CD4-positive, alpha-beta T cell treated with Interleukin-2 at 100 ng/mL for 4 hours (primary cell): Measurements from ENCODE around the gene KIF26B.

Experiments used
- DNase-seq: peaks from one replicate; pipeline ENCODE4 v3.0.0-alpha.2; 2020; ENCODE audit warnings: low spot score

KIF26B gene

DNA sequence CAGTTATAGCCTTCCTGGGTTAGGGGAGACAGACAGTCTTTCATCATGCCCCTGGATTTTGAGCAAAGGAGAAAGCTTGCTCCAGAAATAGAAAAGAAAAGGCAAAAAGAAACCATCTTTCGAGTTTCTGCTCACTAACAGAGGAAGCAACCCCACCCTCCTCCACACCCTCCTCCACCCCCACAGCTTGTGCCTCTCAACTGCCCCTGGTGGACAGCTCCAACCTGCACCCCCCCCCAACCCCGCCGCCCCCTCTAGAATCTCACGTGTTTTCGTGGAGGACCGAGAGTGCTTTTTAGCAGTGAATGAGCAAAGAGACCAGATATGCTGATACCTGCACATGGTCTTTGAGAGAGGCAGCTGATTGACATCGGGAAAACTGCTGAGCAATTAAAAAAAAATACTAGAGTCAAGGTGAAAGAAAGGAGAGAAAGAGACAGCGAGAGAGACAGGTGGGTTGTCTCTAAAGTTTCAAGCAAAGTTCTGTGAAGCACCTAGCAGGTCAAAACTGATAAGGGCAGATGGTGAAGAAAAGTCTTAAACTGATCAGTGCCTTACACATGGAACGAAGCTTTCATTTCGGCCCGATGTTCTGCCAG is 358.3 kb downstream of the KIF26B start:
- no peak for DNase-seq

DNA sequence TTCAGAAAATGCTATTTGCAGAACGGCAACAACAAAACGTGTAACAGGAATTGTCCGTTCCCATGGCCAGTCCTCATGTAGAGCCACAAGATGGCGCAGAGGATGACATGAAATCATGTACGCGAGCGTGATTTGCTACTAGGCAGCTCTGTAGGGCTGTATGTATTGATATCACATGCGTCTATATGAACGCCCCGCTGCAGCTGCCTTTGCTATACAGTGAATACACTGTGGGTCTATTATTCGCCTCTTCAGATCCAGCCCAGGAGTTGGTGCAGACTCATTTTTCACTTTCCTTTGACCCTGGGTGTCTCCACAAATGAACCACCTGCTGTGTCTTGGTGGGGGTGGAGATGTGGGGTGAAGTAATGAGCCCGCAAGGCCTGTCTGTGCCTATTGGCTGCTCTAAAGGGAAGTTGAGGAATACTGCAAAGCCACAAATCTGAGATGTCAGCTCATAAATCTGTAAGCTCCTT is 361.5 kb downstream of the KIF26B start:
- no peak for DNase-seq

DNA sequence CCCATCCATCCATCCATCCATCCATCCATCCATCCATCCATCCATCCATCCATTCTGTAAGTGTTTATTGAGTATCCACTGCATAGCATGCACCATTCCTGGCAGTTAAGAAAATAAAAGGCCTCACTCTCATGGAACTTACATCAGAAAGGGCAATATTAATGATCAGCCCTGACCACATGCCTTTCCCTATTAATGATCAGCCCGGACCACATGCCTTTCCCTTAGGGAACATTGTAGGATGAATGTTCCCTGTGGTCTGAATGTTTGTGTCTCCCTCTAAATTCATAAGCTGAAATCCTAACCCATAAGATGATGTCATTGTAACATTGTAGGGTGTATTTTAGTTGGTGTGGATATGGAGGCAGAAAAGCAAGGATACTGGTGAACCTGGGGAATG is 365.8 kb downstream of the KIF26B start:
- DNase-seq: no peak

DNA sequence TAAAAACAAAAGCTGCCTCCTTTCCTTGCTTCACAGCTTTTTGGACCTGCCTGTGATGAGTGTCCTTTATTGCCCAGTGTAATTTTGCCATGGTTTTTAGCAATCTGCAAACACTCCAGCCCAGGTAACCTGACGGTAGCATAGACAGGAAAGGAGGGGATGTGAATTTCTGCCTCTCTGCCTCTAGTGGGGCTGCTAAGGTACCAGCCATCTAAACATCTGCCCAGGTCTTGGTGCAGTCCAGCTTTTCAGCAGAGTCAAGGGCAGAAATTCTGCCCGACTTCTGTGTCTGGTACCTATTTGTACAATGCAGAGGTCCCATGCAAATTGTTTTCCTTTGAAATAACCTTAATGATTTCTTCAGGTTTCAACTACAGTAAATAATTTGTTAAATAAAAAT is 371.4 kb downstream of the KIF26B start:
- no peak for DNase-seq

DNA sequence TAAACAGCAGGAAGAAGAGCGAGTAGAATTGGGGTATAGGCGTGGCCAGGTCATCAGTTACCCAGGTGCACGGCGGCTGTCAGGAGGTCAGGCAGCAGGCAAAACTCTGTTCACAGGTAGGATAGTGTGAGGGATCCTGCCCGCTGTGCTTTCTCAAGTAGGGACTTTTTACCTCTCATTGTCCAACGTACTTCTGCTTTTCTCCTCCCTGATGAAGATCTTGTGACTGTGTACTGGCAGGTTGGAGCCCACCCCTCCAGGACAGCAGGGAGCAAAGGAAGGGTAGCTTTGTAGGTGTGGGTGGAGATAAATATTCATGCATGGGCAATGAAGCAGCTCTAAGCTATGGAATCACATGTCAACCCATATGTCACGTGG is 373.5 kb downstream of the KIF26B start:
- DNase-seq: no peak

DNA sequence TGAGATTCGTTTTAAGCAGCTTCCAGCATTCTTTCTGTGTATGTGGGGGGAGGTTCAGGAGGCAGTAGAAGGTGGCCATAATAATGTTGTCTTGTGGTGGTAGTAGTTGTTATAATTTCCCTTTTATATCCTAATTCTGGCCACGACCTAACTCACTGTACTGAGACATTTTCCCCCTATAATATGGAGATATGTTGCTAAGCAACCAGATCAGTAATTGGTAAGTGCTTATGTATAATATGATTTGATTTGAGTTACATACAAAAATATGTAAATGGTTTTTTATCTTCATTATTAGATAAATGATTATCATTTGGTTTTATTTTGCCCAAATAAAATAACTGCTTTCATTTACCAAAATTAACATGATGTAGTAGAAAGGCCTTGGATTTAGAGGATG is 376.2 kb downstream of the KIF26B start:
- no peak for DNase-seq

DNA sequence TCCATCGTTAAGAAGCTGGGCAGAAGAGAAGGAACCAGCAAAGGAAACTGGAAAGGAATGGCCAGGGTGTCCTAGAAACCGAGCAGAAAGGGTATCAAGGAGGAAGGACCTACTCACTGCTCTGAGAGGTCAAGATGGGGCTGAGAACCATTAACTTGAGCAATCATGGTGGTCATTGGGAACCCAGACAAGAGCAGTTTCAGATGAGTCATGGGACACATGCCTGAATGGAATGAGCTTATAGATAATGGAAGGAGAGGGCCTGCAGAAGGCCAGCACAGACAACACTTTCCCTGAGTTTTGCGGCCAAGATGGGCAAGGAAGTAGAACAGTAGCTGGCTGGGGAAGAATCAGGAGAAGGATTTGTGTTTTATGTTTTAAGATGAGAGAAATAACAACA is 383.2 kb downstream of the KIF26B start:
- DNase-seq: no peak

DNA sequence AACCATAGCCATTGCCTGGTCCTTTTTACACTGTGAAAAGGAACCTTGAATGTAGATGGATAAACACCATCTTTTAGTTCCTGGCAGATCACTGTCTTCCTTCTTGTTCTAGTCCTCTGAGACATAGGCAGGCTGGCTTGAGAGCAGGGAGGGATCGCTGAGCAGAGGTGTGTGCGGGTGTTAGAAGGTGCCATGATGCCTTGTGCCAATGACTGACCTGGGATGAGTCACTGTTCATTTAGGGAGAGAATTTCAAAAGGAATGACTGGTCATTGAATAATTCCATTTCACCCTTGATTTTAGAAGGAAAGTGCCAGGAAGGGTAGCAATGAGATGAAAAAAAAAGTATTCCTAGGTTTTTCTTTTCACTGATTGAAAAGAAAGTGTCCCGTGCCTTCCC is 383.9 kb downstream of the KIF26B start:
- DNase-seq: no peak

DNA sequence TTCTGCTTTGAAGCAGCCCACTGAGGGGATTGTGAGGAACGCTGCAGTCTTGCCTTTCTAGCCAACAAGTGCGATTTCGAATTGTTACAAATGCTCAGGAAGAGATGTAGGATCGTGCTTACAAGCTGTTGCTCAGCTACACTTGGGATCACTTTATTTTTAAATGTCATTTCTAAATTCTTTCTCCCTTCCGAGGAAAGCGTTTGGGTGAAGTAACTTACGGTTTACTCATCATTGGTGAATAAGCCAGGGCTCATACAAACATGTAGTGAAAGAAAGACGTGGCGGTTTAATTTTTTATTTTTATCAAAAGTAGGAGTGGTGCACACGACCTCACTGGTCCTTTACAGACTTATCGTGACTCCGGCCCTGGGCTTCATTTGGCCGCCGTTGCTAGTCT is 386.6 kb downstream of the KIF26B start:
- no peak for DNase-seq

DNA sequence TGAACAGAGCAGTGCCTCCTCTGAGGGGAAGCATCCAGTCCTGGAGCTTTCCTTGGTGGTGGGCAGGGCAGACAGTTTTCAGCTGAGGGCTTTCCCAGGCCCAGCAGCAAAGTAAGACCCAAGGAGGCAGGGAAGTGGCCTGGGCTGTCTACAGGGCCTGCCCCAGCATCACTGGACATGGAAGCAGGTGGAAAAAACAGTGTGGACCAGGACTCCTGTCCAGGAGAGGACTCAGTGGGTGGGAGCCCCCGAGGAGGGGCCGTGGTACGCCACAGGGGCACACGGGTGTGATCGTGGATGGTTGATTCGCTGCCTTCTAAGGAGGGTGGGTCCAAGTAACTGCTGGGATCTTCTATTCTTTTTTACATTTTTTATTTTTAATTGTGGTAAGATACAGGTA is 387.6 kb downstream of the KIF26B start:
- DNase-seq: no peak

DNA sequence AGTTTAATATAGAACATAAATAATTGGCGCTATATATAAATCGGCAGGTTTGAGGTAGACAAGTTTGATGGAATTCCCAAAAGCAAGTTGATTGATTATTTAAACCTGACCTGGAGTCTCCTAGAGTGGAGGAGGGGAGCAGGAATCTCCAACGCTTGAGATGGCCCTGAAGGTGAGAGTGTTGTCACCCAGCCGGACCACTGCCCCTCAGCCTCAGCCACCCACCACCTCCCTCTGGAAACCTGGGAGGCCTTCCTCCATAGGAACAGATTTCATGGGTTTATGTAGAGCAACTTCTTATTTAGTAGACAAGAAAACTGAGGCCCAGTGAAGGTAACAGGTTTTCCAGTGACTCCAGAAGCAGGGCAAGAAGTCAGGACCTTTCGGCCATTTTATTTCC is 389.5 kb downstream of the KIF26B start:
- no peak for DNase-seq

DNA sequence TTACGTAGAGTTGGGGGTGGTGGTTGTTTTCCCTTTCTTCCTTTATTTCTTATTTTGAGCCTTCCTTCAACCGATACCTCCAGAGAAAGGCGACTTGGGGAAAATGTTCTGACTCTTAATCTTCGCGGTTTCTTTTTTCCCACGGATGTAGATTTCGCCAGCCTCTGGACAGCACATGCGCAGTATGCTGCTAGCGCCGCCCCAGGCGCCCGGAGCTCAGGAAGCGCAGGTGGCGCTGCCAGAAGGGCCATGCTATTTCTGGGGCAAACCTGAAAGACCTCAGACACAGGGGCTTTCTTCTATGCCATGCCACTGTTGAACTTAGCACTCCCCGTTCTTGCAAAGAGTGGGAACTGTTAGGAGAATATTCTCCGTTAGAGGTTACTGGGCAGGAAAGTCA is 392.1 kb downstream of the KIF26B start:
- DNase-seq: no peak

DNA sequence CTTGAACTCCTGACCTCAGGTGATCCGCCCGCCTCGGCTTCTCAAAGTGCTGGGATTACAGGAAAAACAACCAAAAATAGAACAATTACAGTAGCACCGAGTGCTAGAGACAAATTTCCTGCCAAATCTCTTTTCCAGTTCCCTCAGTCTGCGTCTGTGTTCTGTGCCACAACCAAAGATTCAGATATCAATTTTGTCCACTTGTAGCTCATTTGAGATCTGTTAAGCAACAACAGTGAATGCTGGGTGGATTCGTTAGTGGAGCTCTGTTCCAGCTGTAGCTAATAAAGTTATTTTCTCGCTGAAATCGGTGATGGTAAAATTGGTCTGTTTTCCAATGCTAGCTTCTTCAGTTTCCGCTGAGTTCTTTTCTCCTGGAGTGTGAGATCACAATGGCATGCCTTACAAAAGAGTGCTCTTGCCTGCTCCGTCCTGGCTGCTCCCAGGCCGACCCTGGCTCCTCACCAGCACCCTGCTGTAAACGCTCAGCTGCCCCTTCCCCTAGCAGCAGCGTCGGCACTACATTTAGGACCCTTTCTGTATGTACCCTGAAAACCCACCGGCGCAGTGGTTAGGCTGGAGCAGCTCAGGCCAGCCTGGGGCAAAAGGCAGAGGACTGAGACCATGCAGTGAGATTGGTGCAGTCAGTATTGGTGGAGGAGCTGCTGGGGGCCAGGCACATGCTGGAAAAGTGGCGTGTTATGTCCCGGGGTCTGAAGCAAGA is 395.4 kb downstream of the KIF26B start:
- no peak for DNase-seq

DNA sequence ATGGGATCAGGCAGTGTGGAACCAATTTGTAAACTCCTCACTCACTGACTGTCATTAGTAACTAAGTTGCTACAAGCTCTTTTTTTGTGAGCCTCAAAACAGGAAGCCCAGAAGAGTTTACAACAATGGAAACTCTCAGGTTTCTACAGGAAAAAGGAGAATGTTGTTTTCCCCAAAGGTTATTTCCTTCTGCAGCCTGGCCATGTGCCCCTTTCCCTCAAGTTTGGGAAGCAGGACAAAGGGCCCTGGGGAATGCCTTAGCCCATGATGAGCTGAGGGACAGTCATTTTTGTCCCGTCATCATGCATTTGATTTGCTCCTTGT is 395.9 kb downstream of the KIF26B start:
- no peak for DNase-seq

DNA sequence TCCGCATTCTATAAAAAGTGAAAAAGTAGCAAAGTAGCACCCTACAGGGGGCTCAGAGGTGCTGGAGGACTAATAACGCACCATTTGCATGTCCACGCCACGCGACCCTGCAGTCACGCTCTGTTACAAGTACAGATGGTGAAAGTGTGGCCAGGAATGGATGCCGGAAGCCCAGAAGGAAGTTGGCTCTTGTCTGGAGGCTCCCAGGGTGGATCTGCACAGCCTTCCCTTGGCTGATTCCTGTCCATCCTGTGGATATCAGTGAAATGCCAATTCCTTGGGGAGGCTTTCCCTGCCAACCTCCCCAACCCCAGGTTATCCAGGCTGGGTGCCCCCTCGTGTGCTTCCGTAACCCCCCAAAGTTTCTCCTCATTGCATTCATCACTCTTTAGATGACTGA is 396.8 kb downstream of the KIF26B start:
- DNase-seq: no peak

DNA sequence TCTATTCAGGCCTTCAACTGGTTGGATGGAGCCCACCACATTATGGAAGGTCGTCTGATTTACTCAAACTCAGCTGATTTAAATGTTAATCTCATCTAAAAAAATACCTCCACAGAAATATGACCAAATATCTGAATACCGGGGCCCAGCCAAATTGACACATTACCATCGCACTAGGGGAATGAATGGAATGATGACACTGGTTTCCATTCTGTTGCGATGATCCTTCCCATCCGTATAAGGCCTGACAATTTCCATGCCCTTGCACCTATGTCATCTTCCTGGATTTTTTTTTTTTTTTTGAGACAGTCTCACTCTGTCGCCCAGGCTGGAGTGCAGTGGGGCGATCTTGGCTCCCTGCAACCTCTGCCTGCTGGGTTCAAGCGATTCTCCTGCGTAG is 397.5 kb downstream of the KIF26B start:
- no peak for DNase-seq

DNA sequence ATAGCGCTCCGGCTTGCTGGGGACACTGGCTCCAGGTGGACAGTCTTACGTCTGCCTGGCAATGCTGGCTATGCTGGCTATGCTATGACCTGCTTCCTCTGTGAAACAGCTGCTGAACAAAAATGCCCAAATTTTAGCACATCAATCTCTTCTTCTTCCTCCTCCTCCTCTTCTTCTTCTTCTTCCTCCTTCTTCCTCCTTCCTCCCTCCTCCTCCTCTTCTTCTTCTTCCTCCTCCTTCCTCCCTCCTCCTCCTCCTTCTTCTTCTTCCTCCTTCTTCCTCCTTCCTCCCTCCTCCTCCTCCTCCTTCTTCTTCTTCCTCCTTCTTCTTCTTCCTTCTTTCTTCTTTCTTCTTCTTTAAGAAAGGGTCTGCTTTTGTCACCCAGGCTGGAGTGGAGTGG is 401.3 kb downstream of the KIF26B start:
- DNase-seq: no peak

DNA sequence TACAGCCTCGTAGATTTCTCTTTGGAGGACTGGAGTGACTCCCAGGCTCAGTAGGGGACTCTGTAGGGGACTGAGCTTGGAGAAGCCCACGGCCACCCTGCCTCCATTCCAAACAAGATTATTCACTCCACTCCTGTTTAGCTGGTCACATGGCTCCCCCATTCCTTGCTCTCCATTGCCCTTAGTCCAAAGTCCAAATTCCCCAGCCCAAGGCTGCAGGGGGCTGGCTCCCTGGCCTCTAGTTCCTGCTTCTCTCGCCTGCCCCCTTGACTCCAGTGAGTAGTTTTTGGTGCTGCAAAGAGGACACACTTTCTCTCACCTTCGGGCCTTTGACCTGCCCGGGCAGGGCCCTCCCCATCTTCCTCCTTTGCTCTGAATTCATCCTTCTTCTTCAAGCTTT is 403.3 kb downstream of the KIF26B start:
- no peak for DNase-seq

DNA sequence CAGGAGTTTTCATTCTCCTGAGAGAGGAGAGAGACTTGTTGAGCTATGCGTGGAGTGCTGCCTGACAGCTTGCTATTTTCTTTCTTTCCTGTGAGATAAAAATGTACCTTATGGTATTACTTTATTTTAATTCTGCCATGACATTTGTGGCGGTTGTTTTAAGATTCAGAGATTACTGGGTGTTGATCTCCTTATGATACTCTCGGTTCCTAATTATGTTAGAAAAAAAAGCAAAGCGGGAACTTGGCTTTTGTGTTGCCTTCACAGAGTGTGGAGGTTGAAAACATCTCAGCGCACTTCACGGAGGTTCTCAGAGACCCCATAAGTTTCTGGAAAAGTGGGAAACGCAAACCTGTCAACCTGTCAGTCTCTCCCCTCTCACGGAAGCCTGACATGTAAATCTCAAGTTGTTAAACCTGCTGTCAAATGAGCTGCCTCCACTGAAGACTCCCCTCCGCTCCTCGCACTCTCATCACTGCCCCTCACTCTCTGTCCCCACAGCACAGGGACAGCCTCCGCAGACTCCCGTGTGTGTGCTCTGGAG is 405.6 kb downstream of the KIF26B start:
- DNase-seq: no peak

DNA sequence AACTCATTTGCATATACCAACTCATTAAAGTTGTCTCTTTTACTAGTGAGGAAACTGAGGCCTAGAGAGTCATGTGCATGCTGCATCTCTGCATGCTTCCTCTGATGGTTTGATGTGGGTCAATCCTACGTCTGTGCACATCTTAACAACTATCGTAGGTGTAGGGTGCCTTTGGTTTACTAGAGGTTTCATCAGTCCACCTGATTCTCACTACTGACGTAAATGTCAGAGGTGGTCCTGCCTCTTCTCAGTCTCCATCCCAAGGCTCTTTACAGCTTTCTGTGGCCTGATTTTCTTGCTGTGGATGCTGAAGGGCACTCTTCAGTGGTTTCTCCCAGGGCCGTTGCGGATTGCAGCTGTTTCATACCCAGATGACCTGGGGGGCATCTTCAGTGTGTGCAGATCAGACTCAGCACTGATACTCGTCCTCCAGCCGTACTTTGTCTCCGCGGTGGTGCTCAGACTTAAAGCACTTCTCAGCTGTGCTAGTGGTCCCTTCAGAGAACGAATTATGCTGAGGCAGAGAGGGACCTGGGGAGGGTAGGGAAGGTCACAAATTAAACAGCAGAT is 407.0 kb downstream of the KIF26B start:
- no peak for DNase-seq

DNA sequence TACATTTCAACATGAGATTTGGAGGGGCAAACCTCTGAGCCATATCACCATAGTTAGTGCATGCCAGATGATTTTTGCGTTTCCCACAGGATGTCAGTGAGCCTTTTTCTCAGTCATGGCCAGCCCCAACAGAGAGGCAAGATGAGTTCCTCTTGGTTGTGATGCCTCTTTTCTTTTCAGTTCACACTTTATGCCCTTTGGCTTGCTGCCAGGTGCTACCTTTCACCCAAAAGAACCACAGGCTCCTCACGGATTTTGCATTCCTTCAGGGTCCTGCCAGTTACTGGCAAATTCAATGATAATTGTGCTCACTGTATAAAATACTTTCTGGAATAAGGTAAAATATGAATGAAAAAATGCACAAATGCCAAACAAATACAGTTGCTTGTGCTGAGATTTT is 411.3 kb downstream of the KIF26B start:
- no peak for DNase-seq

DNA sequence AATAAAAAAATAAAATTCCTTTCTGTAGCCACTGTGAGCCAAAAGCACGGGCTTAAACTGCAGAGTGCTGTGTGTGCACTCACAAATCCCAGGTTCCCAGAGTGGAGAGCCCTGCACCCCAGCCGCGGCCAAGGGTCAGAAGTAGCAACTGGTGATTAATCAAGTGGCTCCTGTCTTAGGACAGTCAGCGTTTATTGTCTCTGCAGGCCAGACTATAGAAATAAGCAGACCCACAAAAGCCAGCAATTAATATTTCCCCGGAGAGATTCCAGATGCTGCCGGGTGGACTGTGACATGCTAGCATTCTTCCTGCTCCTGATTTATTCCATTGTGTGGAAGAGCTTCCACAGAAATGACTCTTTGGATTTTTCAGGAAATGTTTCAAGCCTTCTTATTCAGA is 412.2 kb downstream of the KIF26B start:
- DNase-seq: no peak

DNA sequence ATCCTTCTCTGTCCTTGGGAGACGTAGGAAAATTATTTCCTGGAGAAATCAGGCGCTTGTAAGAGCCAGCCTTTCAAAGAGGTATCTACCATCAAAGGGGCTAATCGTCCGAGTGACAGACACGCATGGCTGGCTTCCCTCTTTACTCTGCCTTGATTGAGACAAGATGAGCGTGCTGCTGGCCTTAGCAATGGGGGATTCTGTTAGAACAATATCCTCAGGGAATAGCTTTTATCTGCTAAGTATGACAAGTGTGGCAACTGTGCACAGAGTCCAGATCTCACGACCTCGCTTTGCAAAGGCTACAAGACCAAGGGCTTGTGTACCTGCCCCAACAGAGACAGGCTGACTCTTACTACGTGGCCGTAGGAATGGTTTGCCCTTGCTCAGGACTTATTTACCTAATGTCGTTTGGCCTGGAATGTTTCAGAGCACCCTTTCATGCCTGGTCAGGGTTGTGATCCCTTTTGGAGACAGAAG is 417.1 kb downstream of the KIF26B start:
- no peak for DNase-seq

DNA sequence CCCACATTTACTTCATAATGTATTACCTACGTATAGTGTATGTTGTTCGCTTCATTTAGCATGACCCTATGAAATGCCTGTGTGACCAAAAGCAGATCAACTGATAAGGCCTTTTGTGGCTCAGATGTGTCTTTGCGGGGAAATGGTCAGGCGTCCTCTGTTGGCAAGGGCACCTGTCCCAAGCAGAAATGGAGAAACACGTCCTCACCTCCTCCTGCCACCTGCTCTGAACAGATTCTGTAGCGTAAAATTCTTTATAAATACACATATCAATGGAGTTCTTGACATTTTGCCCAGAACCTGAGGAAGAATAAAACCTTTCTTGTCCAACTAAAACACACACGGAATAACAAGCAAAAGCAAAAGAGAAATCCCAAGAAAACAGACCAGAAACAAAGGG is 417.9 kb downstream of the KIF26B start:
- DNase-seq: no peak
